IPS DF 4.7 (cell line): ENCODE results near the gene PSMD11.
"Not testable (repeated sequence)": the region's sequence is repeated elsewhere in the genome, so short reads cannot be mapped to it uniquely, and the experiment has no call there.

Source experiments
- DNase-seq: peaks from one replicate; pipeline ENCODE4 v3.0.0-alpha.2; 2013; ENCODE audit warnings: low spot score; ENCODE audit errors: extremely low read depth

The PSMD11 gene

DNA sequence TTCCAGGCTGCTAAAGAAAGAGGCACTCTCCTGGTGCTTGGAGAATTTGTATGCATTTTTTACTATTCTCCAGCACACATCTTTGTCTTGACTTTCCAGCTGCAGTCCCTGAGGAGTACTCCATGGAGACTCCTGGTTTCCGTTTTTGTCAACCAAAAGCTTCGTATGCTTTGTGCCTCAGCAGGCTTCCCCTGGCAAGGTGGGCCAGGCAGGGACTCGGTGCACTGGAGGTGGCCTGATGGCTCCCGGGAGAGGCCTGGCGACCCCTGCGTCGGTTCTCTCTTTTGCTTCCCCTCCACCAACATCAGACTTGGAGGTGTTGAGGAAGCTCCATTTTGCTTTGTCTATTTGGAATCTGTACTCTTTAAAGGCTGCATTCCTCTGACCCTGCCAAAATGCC is 66.2 kb downstream of the PSMD11 start:
- DNase-seq = no peak

GRCh38 chr17:32512328-32512727 is 68.0 kb downstream of the PSMD11 start:
- no peak for DNase-seq

DNA sequence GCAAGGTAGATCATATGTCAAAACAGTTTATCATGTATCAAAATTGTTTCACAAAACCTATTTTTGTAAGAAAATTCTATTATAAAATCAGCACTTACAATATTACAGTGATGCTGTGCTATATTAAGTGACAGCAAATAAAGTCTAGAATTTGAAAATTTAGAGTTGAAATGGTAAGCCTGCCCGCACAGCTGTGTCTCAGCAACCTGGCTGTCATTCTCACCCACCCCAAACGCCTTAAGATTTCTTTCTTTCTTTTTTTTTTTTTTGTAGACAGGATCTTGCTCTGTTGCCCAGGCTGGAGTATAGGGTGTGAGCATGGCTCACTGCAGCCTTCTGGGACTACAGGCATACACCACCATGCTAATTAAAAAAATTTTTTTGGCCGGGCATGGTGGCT is 69.3 kb downstream of the PSMD11 start:
- no peak for DNase-seq

GRCh38 chr17:32514606-32515005 is 70.3 kb downstream of the PSMD11 start:
- no peak for DNase-seq

GRCh38 chr17:32515677-32516383 is 71.5 kb downstream of the PSMD11 start:
- no peak for DNase-seq

- DNase-seq = no peak
These were observed 72.1 kb downstream of the PSMD11 start for GRCh38 chr17:32516450-32516849.

GRCh38 chr17:32516940-32517701 is 72.8 kb downstream of the PSMD11 start:
- no peak for DNase-seq

GRCh38 chr17:32517982-32518381 is 73.7 kb downstream of the PSMD11 start:
- DNase-seq = no peak

DNA sequence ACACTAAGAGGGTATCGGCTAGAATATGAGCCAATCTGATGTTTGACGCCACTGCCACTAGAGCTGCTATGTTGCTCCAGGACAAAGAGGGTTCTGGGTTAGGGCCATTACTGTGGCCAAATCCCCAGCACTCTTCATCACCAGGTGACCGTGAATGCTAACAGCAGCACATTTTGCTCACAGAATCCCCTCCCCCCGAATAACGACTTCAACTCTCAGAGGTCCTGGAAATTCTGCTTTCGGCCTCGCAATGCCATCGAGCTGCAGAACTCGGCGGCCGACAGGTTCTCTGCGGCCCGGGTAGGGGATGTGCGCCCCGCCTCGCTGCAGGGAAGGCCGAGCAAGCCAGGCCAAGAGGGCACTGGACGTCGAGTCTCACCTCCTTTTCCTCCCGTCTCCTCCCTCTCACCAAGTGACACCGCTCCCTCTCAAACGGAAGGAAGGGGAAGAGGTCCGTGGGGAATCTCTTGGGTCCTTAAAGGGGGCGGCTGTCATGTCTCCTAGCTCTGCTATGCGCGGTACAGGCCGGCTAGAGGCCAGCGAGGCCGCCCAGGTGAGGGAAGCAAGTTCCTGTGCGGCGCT is 74.4 kb downstream of the PSMD11 start:
- no peak for DNase-seq

DNA sequence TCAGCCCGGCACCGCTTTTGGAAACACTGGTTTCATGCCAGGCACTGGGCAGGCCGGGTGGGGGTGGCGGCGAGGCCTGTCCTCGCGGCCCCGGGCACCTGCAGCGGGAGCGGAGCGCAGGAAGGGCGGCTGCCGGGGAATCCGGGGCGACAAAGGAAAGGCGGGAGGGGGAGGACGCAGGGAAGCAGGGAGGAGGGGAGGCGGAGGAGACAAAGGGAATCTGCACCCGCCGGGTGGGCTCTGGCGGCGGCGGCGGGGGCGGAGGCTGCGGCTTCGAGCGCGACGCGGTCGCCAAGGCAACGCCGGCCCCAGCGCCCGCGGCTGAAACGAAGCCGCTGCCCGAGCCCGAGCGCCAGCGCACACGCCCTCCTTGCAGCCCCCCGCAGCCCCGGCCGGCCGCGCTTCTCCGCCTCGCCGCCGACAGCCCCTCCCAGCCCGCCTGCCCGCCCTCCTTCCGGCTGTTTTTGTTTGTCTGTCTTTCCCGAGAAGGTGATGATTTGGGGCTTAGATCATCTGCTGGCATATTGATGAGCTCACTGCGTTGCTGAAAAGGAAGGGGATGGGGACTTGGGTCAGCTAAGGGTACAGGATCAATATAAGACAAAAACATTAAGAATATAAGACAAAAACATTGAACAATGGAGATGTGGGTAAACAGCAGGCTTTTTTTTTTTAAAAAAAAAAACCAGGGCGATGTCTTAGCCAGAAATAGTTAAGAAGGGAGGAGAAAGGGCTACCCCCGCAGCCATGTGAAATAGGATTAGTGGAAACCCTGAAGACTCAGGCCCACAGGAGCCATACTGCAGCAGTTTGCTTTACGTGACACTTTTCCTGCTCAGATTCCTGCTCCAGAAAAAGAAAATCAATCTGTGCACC is 75.2 kb downstream of the PSMD11 start:
- DNase-seq = no peak

DNA sequence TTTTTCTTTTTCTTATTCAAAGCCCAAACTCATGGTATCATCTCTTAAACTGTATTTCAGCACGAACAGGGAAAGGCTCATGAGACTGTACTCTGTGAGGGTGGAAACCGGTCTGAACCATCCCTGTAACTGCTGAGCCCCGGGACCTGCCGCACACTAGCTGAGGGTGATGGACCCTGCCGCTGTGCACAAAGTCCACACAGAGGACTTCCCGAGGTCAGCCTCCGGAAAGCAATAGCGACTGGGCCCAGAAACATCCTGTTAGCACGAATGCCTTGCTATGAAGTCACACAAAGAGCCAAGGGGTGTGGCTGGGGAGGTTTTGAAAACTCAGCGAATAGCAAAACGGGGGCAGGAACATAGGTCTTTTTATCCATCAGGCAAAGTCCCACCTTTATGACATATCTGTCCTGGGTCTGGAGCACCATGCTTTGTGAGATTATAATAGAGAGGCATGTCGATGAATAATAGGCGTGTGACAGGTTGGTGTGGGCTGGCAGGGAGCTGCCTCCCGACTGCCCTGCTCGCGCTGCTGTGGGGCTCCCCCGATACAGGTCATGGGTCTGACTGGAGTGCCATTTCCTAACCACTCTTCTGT is 75.9 kb downstream of the PSMD11 start:
- DNase-seq = no peak

DNA sequence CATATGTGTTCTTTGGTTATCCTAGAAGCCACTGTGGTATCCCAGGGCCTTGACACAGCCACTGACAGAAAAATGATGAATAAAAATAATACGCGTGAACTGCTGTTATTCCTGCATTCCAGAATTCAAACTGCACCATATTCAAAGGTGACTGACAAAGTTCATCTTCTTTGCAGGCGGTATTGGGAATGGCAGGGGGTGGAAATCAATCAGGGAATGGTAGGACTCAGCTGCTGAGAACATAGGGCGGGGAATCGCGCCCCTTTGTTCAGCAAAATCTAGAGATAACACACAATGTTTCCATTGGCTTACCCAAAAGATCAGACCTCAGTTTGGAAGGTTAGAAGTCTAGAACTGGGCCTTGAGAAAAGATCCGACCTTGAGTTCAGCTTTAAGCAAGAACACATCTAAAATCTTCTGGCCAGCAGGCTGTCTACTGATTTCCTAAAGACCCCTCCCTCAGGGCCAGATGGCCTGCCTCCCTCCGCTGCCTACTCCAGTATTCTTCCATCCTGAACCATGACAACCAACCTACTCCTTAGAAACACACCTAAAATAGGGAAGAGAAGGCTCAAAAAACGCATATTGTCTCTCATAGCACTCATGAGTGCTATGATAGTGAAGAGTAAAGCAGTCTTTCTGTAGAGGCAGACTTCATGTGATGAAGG is 76.6 kb downstream of the PSMD11 start:
- no peak for DNase-seq

DNA sequence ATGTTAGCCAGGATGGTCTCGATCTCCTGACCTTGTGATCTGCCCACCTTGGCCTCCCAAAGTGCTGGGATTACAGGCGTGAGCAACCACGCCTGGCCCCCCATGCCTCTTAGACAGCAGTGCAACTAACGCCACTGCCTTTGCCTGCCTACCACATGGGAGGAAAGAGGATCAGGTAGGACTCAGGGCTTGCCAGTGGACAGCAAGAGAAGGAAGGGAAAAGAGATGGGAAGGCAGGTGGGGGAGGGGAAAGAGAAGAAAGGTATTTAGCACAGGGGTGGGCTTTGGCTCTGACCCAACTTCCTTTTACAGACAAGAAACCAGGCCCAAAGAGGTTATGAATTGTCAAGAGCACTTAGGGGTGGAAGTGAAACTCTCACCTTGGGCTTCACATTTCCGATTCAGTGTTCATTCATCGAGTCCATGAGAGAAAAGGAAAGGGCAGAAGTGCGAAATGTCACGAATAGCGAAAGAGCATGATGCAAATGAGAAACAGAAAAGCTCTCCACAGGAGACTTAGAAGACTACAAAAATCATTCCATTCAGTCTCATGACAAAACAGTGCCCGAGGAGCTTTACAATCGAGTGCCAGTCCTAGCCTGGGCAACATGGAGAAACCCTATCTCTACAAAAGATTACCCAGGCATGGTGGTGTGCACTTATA is 78.8 kb downstream of the PSMD11 start:
- DNase-seq = no peak

- no peak for DNase-seq
These were observed 79.7 kb downstream of the PSMD11 start for GRCh38 chr17:32523827-32524552.

DNA sequence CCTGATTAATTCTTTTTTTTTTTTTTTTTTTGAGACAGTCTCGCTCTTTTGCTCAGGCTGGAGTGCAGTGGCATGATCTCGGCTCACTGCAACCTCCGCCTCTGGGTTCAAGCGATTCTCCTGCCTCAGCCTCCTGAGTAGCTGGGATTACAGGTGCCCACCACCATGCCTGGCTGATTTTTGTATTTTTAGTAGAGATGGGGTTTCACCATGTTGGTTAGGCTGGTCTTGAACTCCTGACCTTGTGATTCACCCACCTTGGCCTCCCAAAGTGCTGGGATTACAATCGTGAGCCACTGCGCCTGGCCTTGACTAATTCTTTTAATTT is 80.2 kb downstream of the PSMD11 start:
- DNase-seq = not testable (repeated sequence)

- no peak for DNase-seq
These were observed 80.8 kb downstream of the PSMD11 start for GRCh38 chr17:32525122-32525521.

- no peak for DNase-seq
These were observed 82.8 kb downstream of the PSMD11 start for GRCh38 chr17:32527146-32527545.

GRCh38 chr17:32528825-32529224 is 84.5 kb downstream of the PSMD11 start:
- no peak for DNase-seq

GRCh38 chr17:32529604-32530003 is 85.3 kb downstream of the PSMD11 start:
- no peak for DNase-seq
